GM19468 (cell line): Measurements from ENCODE around the gene CEP72.

Source experiments
- ATAC-seq: cut with Tn5 transposase; IDR thresholded peaks from one replicate; pipeline ENCODE4 v1.9.1; 2021; ENCODE audit warnings: mild to moderate bottlenecking, moderate library complexity, moderate number of reproducible peaks; ENCODE audit not compliant: unreplicated experiment; ENCODE audit errors: extremely low read depth

Gene CEP72

GRCh38 chr5:633501-633955 is 21.4 kb downstream of the CEP72 start:
- no peak for ATAC-seq

GRCh38 chr5:634191-634590 is 22.1 kb downstream of the CEP72 start:
- no peak for ATAC-seq

GRCh38 chr5:635306-636055 is 23.3 kb downstream of the CEP72 start:
- no peak for ATAC-seq

- no peak for ATAC-seq
Measured at GRCh38 chr5:636951-637350, 24.8 kb downstream of the CEP72 start.

- no peak for ATAC-seq
Measured at GRCh38 chr5:637581-638450, 25.7 kb downstream of the CEP72 start.

- ATAC-seq, result no peak
Measured at GRCh38 chr5:638501-639252, 26.5 kb downstream of the CEP72 start.

GRCh38 chr5:639253-639530 is 27.1 kb downstream of the CEP72 start:
- ATAC-seq, result no peak

- ATAC-seq, result no peak
Measured at GRCh38 chr5:639584-640213, 27.6 kb downstream of the CEP72 start.

- no peak for ATAC-seq
Measured at GRCh38 chr5:640461-641330, 28.6 kb downstream of the CEP72 start.

- no peak for ATAC-seq
Measured at GRCh38 chr5:641331-641765, 29.2 kb downstream of the CEP72 start.

GRCh38 chr5:642481-642880 is 30.3 kb downstream of the CEP72 start:
- no peak for ATAC-seq

GRCh38 chr5:643351-643801 is 31.2 kb downstream of the CEP72 start:
- peak; percentile 3 for ATAC-seq

- peak; percentile 63 for ATAC-seq
Measured at GRCh38 chr5:643811-644271, 31.7 kb downstream of the CEP72 start.

- ATAC-seq, result no peak
Measured at GRCh38 chr5:644509-644908, 32.4 kb downstream of the CEP72 start.

GRCh38 chr5:644971-645370 is 32.8 kb downstream of the CEP72 start:
- ATAC-seq, result no peak

GRCh38 chr5:645421-645820 is 33.3 kb downstream of the CEP72 start:
- no peak for ATAC-seq

GRCh38 chr5:646396-647201 is 34.5 kb downstream of the CEP72 start:
- no peak for ATAC-seq

- ATAC-seq, result no peak
Measured at GRCh38 chr5:647311-647710, 35.2 kb downstream of the CEP72 start.
